Testis (tissue), 2 donors: Measurements from ENCODE around the gene KIAA1210.
A peak's percentile ranks its signal among the peaks of the same experiment; 100 is the strongest.

Experiments
- POLR2A ChIP-seq: fragments of 450-650 bp; IDR thresholded peaks from one replicate; pipeline ENCODE4 v1.6.1; 2017; ENCODE audit warnings: antibody characterized with exemption, mild to moderate bottlenecking, moderate library complexity
- TF ChIP-seq, protein P1 (sequence below), 3 experiments: fragments of 450-650 bp in 2 of 3; fragments of 200-600 bp in 1 of 3; sonication (generic) in 1 of 3; IDR thresholded peaks; one replicate each; pipeline ENCODE4 v1.5.1; 2016 to 2019; ENCODE audit warnings: antibody characterized with exemption in 3 of 3, mild to moderate bottlenecking in 2 of 3, moderate library complexity in 1 of 3

DNA sequence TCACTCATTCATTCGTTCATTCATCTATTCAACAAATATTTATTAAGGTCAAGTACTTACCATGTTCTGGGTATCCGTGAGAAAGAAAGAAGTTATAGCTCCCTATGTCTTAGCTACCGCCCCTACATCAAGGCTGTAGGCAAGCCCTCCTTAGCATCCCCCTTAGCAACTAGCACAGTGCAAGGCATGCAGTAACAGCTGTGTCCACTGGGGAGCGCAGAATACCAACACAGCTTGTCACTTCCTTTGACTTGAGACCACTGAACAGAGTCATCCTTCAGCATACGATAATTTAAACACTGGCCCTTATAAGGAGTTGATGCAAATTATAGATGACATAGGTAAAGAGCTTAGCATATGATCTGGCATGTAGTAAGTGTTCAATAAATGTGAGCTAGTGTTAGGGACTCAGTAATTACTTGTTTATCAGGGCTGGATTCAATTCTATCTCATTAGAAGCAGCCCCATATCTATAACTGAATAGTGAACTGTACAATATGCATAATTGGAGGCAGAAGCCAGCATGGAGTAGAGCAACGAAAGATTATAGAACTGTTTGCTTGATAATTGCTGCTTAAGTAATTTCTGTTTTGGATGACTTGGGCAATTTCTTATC, 8.7 kb downstream of the KIAA1210 start:
- TF ChIP-seq, protein P1, sequence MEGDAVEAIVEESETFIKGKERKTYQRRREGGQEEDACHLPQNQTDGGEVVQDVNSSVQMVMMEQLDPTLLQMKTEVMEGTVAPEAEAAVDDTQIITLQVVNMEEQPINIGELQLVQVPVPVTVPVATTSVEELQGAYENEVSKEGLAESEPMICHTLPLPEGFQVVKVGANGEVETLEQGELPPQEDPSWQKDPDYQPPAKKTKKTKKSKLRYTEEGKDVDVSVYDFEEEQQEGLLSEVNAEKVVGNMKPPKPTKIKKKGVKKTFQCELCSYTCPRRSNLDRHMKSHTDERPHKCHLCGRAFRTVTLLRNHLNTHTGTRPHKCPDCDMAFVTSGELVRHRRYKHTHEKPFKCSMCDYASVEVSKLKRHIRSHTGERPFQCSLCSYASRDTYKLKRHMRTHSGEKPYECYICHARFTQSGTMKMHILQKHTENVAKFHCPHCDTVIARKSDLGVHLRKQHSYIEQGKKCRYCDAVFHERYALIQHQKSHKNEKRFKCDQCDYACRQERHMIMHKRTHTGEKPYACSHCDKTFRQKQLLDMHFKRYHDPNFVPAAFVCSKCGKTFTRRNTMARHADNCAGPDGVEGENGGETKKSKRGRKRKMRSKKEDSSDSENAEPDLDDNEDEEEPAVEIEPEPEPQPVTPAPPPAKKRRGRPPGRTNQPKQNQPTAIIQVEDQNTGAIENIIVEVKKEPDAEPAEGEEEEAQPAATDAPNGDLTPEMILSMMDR (IDR thresholded peaks at IDR 0.05), result peak; percentile 35 to 55 (median 54)
- no peak for TF ChIP-seq POLR2A
